Cardiac muscle cell (in vitro differentiated cells and primary cell): ENCODE measurements around the gene SARS2. TPM values are rescaled to one million over a fixed set of nuclear protein-coding genes. Genes with fewer than 3 reads are reported as not detected.

Experiments
- DNase-seq, 2 donors: peaks; one replicate each; pipeline versions ENCODE4 v3.0.0 to v3.0.0-alpha.2; 2010 to 2017; ENCODE audit warnings: low read depth in 1 of 2, low spot score in 1 of 2
- H3K27ac ChIP-seq: fragments of 200-600 bp; sonication (generic); 2 replicates; pipeline ENCODE4 v1.5.1; 2016
- H3K27me3 ChIP-seq: fragments of 200-600 bp; sonication (generic); 2 replicates; pipeline ENCODE4 v1.6.0; 2016; ENCODE audit warnings: control low read depth
- H3K36me3 ChIP-seq: fragments of 200-600 bp; sonication (generic); 2 replicates; pipeline ENCODE4 v1.5.1; 2016; ENCODE audit warnings: control low read depth
- H3K4me1 ChIP-seq: fragments of 200-600 bp; sonication (generic); 2 replicates; pipeline ENCODE4 v1.8.1; 2017; ENCODE audit warnings: low read depth, mild to moderate bottlenecking, mixed run types
- H3K4me3 ChIP-seq: fragments of 200-600 bp; sonication (generic); 2 replicates; pipeline ENCODE4 v1.5.1; 2016; ENCODE audit warnings: mild to moderate bottlenecking
- H3K9me3 ChIP-seq: fragments of 200-600 bp; sonication (generic); 2 replicates; pipeline ENCODE4 v1.5.1; 2017; ENCODE audit warnings: low read depth, mild to moderate bottlenecking, control low read depth
- CTCF ChIP-seq: IDR thresholded peaks from 2 replicates; pipeline ENCODE4 v1.5.1; 2012; ENCODE audit warnings: low read depth, mild to moderate bottlenecking, low read length
- polyA plus RNA-seq: library from polyadenylated mRNA; unstranded; fragments of >200 nt; fragmentation: Nextera tagmentation; extraction: Ambion mirVana; gene quantifications from 2 replicates; pipeline ENCODE4 v1.2.1, GENCODE V29; 2016
- total RNA-seq: library from RNA; depleted of rRNA; stranded (reverse); fragments of >200 nt; gene quantifications from 2 replicates; pipeline ENCODE4 v1.2.3, GENCODE V29; 2016

Gene SARS2
- total and polyA plus RNA-seq, 2 experiments from 2014 or later: 43.0 to 52.3 TPM

DNA sequence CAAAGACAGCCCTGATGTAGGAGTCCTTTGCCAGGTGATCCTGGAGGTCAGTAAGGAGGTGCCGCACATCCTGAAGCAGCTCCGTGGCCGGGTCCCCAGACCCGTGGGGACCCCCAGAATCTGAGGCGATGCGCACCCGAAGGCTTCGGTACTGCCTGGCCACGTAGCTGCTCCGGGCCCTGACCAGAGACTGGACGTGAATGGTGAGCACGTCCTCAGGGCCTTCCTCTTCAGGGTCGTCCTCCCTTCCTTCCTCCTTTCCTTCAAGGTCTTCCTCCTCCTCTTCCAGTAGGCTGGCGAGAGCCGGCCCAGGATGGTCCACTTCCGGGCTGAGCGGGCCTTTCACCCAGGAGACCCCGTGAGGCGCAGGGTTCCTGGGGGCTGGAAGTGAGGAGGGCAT lies 60.0 kb downstream of the SARS2 start:
- Histone ChIP-seq H3K4me3 (no peak overlapping the region), H3K36me3 (no peaks in the 10 kb centered on the region), H3K4me1 (no peaks in the 10 kb centered on the region), H3K27ac (no peak overlapping the region), H3K9me3 (no peaks in the 10 kb centered on the region), H3K27me3 (no peaks in the 10 kb centered on the region)
- TF ChIP-seq CTCF: no peak
- no peak for DNase-seq

DNA sequence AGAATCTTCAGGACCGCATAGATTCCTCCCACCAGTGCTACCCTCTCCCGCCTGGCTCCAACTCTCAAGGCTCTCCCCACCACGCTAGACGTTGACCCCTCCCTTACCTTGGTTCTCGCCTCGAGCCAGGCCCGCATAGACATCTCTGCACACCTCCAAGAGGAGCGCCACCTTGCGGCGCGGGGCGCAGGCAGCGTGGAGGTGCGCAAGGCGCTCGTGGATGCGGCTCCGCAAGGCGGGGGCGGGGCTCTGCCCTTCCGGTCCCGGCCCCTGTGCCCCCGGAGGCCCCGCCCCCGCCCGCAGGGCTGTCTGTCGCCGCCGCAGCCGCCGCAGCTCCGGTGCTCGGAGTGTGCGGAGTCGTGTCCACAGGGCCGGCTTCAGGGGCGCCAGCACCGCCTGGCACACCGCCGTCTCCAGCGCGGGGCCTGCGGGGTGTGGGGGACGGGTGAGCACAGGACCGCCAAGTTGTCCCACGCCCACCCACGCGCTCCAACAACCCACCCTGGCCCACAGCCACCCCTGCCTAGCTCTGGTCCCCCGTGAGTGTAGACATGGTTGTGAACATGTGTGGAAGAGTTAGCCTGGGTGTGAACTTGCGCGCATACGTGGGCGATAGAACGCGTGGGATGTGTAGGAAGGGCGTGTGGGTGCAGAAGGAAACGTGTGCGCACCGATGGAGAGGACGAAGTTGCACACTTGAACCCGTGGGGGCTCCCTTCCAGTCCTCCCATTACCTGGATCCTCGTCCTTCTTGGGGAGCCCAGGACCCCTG lies 60.5 kb downstream of the SARS2 start:
- Histone ChIP-seq H3K36me3 (no peaks in the 10 kb centered on the region), H3K4me1 (no peaks in the 10 kb centered on the region), H3K27ac (no peak overlapping the region), H3K9me3 (no peaks in the 10 kb centered on the region), H3K27me3 (no peaks in the 10 kb centered on the region), H3K4me3 (peak overlapping the region; percentile 11)
- peak; percentile 77 for TF ChIP-seq CTCF
- peak; percentile 66 to 82 for DNase-seq

- peak overlapping the region; percentile 11 for H3K4me3 ChIP-seq
- TF ChIP-seq CTCF: no peak
- no peaks in the 10 kb centered on the region for H3K4me1 ChIP-seq
- no peaks in the 10 kb centered on the region for H3K27me3 ChIP-seq
- H3K36me3 ChIP-seq: no peaks in the 10 kb centered on the region
- no peak overlapping the region for H3K27ac ChIP-seq
- H3K9me3 ChIP-seq: no peaks in the 10 kb centered on the region
- DNase-seq: no peak
These were observed 61.3 kb downstream of the SARS2 start for GRCh38 chr19:38869160-38869835.

DNA sequence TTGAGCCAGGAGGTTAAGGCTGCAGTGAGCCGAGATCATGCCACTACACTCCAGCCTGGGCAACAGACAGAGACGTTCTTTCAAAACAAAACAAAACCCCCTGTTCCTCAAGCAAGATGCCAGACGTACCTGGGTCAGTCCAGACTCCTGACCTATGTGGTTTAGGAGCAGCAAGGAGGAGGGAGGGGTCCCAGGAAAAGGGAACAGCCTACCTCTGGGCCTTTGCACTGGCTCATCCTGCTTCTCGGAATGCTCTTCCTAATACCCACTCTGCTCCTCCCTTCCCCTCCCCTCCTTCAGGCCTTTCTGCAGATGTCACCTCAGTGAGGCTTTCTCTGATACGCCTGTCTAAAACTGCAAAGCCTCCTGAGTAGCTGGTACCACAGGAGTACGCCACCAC lies 62.0 kb downstream of the SARS2 start:
- no peak for DNase-seq
- H3K27ac ChIP-seq: no peak overlapping the region
- H3K9me3 ChIP-seq: no peaks in the 10 kb centered on the region
- H3K4me3 ChIP-seq: no peak overlapping the region
- TF ChIP-seq CTCF: no peak
- H3K27me3 ChIP-seq: no peaks in the 10 kb centered on the region
- no peaks in the 10 kb centered on the region for H3K4me1 ChIP-seq
- no peaks in the 10 kb centered on the region for H3K36me3 ChIP-seq

- Histone ChIP-seq H3K4me3 (no peak overlapping the region), H3K9me3 (no peaks in the 10 kb centered on the region), H3K27me3 (no peaks in the 10 kb centered on the region), H3K36me3 (no peaks in the 10 kb centered on the region), H3K27ac (no peak overlapping the region), H3K4me1 (no peaks in the 10 kb centered on the region)
- TF ChIP-seq CTCF: no peak
- no peak for DNase-seq
These were observed 63.3 kb downstream of the SARS2 start for GRCh38 chr19:38867171-38867780.

Other genes with a start within 250 kb of the SARS2 start
- gene CAPN12, start 186.3 kb downstream of the SARS2 start, total RNA-seq: 1.6 and 10.9 TPM in 2 replicates
- gene CAPN12, start 186.3 kb downstream of the SARS2 start, polyA plus RNA-seq: 1.3 and 3.4 TPM in 2 replicates
- gene LGALS7, start 157.2 kb downstream of the SARS2 start, total RNA-seq: not detected in 2 replicates
- gene LGALS7, start 157.2 kb downstream of the SARS2 start, polyA plus RNA-seq: not detected in 2 replicates
- not detected in 2 replicates for gene LGALS7B, start 141.6 kb downstream of the SARS2 start, total RNA-seq
- gene LGALS7B, start 141.6 kb downstream of the SARS2 start, polyA plus RNA-seq: not detected in 2 replicates
- 0.46 and 1.0 TPM in 2 replicates for gene LGALS4, start 117.8 kb downstream of the SARS2 start, total RNA-seq
- 0.50 and 2.0 TPM in 2 replicates for gene LGALS4, start 117.8 kb downstream of the SARS2 start, polyA plus RNA-seq
- 171 and 180 TPM in 2 replicates for gene ECH1, start 99.0 kb downstream of the SARS2 start, total RNA-seq
- gene ECH1, start 99.0 kb downstream of the SARS2 start, polyA plus RNA-seq: 360 and 430 TPM in 2 replicates
- gene HNRNPL, start 80.8 kb downstream of the SARS2 start, total RNA-seq: 300 and 326 TPM in 2 replicates
- gene HNRNPL, start 80.8 kb downstream of the SARS2 start, polyA plus RNA-seq: 240 and 291 TPM in 2 replicates
- gene RINL, start 52.5 kb downstream of the SARS2 start, total RNA-seq: 8.4 and 8.9 TPM in 2 replicates
- gene RINL, start 52.5 kb downstream of the SARS2 start, polyA plus RNA-seq: 3.9 and 10.6 TPM in 2 replicates
- gene SIRT2, start 31.1 kb downstream of the SARS2 start, total RNA-seq: 33.4 and 42.2 TPM in 2 replicates
- gene SIRT2, start 31.1 kb downstream of the SARS2 start, polyA plus RNA-seq: 33.5 and 40.7 TPM in 2 replicates
- gene NFKBIB, start 30.8 kb downstream of the SARS2 start, total RNA-seq: 14.7 and 26.9 TPM in 2 replicates
- gene NFKBIB, start 30.8 kb downstream of the SARS2 start, polyA plus RNA-seq: 19.6 and 21.5 TPM in 2 replicates
- 1.4 and 2.6 TPM in 2 replicates for gene CCER2, start 18.6 kb downstream of the SARS2 start, total RNA-seq
- gene CCER2, start 18.6 kb downstream of the SARS2 start, polyA plus RNA-seq: 3.0 and 3.1 TPM in 2 replicates
- gene MRPS12, start 181 bp upstream of the SARS2 start, total RNA-seq: 48.0 and 52.0 TPM in 2 replicates
- 72.2 and 84.7 TPM in 2 replicates for gene MRPS12, start 181 bp upstream of the SARS2 start, polyA plus RNA-seq
- gene FBXO17, start 45.0 kb upstream of the SARS2 start, total RNA-seq: 30.9 and 65.3 TPM in 2 replicates
- gene FBXO17, start 45.0 kb upstream of the SARS2 start, polyA plus RNA-seq: 39.3 and 65.3 TPM in 2 replicates
- gene FBXO27, start 101.8 kb upstream of the SARS2 start, total RNA-seq: 17.8 and 21.0 TPM in 2 replicates
- gene FBXO27, start 101.8 kb upstream of the SARS2 start, polyA plus RNA-seq: 9.1 and 13.4 TPM in 2 replicates
- gene ACP7, start 153.6 kb upstream of the SARS2 start, total RNA-seq: not detected in 2 replicates
- not detected in 2 replicates for gene ACP7, start 153.6 kb upstream of the SARS2 start, polyA plus RNA-seq
- 28.7 and 57.9 TPM in 2 replicates for gene PAK4, start 195.0 kb upstream of the SARS2 start, total RNA-seq
- gene PAK4, start 195.0 kb upstream of the SARS2 start, polyA plus RNA-seq: 32.5 and 62.2 TPM in 2 replicates